Activated naive CD4-positive, alpha-beta T cell treated with anti-CD3 and anti-CD28 coated beads for 36 hours (primary cell): ENCODE data around the gene PFKFB1. TPM values are rescaled to one million over a fixed set of nuclear protein-coding genes. Genes with fewer than 3 reads are reported as not detected.

Experiments
- CTCF ChIA-PET: fragments of 350-600 bp; sonication (Branson Sonifier 250); formaldehyde crosslinking; loops from one replicate; lab custom pipeline; 2021; ENCODE audit warnings: antibody characterized with exemption; lab: Charles Lee
- DNase-seq: peaks from one replicate; pipeline ENCODE4 v3.0.0-alpha.2; 2020
- H3K27ac Mint-ChIP-seq: one replicate; pipeline ENCODE4 v1.8.0; 2021; ENCODE audit warnings: mild to moderate bottlenecking, mixed read lengths
- H3K27me3 Mint-ChIP-seq: one replicate; pipeline ENCODE4 v1.8.0; 2021; ENCODE audit warnings: low read depth, mixed read lengths
- H3K36me3 Mint-ChIP-seq: one replicate; pipeline ENCODE4 v1.8.0; 2021; ENCODE audit warnings: low read depth, mixed read lengths
- H3K4me1 Mint-ChIP-seq: one replicate; pipeline ENCODE4 v1.8.0; 2021; ENCODE audit warnings: low read depth, mixed read lengths
- H3K4me3 Mint-ChIP-seq: one replicate; pipeline ENCODE4 v1.8.0; 2021; ENCODE audit warnings: mild to moderate bottlenecking, moderate library complexity, mixed read lengths
- H3K9me3 Mint-ChIP-seq: one replicate; pipeline ENCODE4 v1.8.0; 2021; ENCODE audit warnings: mixed read lengths
- intact Hi-C: fragments of 100-400 bp; cut with micrococcal nuclease; formaldehyde crosslinking; loops from one replicate; pipeline ENCODE4 v1.15.1; 2023
- total RNA-seq, 2 experiments: library from RNA; stranded (reverse); gene quantifications; one replicate each; pipeline ENCODE4 v1.2.3, GENCODE V29; 2021

Gene PFKFB1
- total RNA-seq, 2 experiments from 2014 or later = 0.45 to 0.81 TPM

GRCh38 chrX:54885740-54886139, 108.2 kb downstream of the PFKFB1 start:
- CTCF ChIA-PET = interaction anchor here (1.1 kb wide), 1 partner anchor 171 kb away, joined by 3 read pairs; no protein-coding TSS in a partner anchor
- Mint-ChIP-seq H3K4me1 (no peaks in the 10 kb centered on the region), H3K9me3 (no peaks in the 10 kb centered on the region), H3K27me3 (no peaks in the 10 kb centered on the region), H3K36me3 (no peaks in the 10 kb centered on the region), H3K4me3 (no peak overlapping the region), H3K27ac (no peak overlapping the region)
- no peak for DNase-seq
- intact Hi-C loops = no loop called here

Other genes starting within 250 kb of the PFKFB1 start
- gene ITIH6, start 195.9 kb downstream of the PFKFB1 start, total RNA-seq = not detected
- gene MAGED2, start 186.4 kb downstream of the PFKFB1 start, total RNA-seq = 10 to 100 TPM; 34.1 to 35.7 TPM
- gene TRO, start 73.4 kb downstream of the PFKFB1 start, total RNA-seq = 1 to 10 TPM; 2.7 to 4.0 TPM
- gene APEX2, start 6.2 kb upstream of the PFKFB1 start, total RNA-seq = 10 to 100 TPM; 34.7 to 36.3 TPM
- gene ALAS2, start 36.8 kb upstream of the PFKFB1 start, total RNA-seq = not detected
- under 1 TPM; 0.48 to 0.86 TPM for gene PAGE2B, start 80.8 kb upstream of the PFKFB1 start, total RNA-seq
- not detected for gene PAGE2, start 94.8 kb upstream of the PFKFB1 start, total RNA-seq
- under 1 TPM in 1 of 2 experiments, not detected in 1; 0.47 TPM for gene PAGE5, start 226.2 kb upstream of the PFKFB1 start, total RNA-seq